GM18519 (cell line): Measurements from ENCODE around the gene CETN2.
A peak's percentile ranks its signal among the peaks of the same experiment; 100 is the strongest.

Experiments
- ATAC-seq: cut with Tn5 transposase; IDR thresholded peaks from one replicate; pipeline ENCODE4 v1.9.1; 2021; ENCODE audit warnings: mild to moderate bottlenecking, moderate library complexity; ENCODE audit not compliant: unreplicated experiment, low FRiP score

Gene CETN2

DNA sequence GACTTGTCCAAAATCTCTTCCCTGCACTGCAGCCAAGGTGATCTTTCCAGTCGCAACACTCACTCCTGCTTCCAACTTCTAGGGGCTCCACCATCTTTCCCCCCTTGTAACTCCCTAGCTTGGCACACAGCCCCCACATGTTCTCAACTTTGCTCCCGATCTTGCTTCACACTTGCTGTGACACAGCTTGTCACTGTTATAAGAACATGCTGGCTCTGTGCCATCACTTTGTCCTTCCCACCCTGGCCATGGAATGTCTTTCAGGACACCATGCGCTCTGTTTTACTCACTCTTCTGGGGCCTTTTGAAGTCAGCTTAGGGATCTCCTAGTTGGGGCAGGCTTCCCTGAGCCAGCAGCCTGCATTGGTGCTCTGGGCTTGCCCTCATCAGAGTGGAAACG lies 2.8 kb upstream of the CETN2 start:
- ATAC-seq = no peak

DNA sequence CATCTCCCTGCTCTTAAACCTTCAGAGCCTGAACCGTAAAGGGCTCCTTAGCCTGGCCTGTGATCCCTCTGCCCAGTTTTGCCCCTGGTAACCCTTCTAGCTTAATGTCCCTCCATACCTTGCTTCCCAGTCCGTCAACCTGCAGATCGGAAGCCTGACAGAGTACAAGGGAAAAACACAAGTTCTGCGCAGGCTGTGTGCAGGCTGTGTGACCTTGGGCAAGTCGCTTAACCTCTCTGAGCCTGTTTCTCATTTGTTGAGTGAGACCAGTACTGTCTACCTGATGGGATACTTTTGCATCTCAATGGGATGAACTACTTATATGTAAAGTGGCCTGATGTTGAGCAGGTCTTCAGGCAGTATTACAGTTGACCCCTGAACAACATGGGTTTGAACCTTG lies 2.0 kb upstream of the CETN2 start:
- no peak for ATAC-seq

DNA sequence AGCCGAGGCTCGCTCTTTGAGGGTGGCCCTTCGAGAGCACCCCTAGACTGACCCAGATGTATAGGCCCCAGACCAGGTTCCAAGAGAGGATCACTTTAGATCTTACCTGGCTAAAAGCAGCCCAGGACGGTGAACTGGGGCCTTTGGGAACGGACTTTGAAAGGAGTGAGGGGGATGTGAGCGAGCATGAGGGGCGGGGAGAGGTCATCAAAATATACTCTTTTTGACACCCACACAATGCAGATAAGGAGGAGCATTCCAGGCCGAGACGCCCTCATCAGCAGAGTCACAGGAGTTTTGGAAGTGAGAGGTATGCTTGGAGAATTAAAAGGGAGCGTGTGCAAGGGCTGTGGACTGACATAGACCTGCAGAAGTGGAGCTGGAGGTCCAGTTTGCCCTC lies 834 bp upstream of the CETN2 start:
- no peak for ATAC-seq

DNA sequence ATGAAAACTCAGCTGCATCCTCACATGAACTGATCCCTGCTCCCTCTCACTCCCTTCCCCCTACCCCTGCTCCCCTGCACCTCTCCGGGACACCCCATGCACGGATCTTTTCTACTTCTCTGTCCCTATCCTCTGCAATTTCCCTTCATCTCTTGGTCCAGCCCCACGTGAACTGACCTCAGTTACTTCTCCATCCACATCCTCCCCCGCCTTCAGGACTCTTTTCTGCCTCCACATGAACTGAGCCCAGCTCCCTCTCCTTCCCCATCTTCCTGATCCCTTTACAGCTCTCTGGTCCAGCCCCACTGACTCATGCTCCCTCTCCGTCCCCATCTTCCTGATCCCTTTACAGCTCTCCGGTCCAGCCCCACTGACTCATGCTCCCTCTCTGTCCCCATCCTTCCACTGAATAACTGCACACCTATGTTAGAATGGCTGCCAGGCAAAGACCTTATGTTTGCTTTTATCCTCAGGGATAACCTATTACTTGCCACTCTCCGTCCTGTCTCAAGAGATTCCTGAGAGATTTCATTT lies 5.6 kb downstream of the CETN2 start:
- ATAC-seq = no peak

DNA sequence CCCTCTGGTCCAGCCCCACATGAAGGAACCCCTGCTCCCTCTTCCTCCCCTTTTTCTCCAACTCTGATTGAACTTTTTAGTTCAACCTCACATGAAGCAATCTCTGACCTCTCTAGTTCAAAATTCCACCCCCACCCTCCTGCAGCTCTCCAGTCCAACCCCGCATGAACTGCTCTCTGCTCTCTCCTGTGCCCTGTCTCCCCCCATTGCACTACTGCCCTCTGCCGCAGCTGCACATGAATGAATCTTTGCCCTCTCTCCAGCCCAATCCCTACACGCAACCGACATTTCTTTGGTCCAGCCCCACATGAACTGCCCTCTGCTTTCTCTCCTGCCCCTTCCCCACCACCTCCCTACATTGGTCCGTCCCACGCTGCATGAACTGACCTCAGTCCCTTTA lies 6.9 kb downstream of the CETN2 start:
- no peak for ATAC-seq

DNA sequence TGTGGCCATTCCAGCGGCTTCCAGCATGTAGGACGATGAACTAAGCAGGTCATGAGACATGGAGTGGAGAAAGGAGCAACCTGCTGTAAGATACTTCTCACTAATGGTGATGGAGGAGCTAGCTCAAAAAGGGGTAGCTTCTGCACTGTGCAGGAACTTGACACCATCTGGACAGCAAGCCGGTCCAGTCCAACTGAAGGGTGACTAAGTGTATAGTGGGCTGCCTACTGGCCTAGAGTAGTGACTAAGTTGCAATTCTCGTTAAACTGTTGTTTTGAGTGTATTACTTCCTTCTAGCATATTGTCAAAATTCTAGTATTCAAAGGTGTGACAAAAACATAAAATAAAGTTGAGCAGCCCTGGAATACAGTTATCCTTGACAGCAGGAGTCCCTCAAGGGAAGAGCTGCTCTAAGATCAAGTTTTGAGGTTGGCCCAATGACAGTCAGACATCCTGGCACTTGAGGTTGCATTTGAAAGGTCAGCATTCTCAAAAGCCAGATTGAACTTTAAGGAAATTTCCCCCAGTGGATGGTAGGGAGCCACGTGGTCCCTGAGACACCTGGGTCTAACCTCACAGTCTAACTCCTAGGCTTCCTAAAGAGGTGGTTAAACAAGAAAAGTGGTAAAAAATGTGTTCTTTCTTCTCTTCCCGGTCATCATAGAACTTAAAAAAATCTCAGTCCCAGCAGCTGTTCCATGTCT lies 8.0 kb downstream of the CETN2 start:
- ATAC-seq = no peak

DNA sequence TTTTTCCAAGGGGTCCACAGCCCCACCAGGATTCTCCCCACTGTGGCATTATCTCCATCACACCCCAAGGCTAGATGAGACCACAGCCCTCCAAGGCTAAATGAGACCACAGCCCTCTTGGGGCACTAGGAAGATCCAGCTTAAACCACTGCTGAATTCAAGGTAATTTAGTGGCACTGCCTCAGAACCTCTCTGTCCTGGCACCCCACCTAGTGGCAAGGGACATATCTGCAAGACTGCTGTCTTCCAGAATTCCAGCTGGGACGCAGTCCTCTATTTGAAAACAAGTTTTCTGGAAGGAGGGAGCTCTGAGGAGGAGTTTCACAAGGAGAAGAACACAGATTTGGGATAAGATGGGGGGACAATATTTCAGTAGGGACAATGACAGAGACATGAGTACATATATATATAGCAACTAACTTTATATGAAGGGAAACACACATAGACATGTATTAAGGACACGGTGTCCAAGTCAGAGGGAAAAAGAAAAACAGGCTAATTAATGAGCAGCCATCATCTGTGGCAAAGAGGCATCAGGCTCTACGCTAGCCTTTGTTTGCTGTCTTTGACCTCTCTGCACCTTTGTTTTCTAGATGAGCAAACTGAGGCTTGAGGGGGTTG lies 9.3 kb downstream of the CETN2 start:
- ATAC-seq = no peak

DNA sequence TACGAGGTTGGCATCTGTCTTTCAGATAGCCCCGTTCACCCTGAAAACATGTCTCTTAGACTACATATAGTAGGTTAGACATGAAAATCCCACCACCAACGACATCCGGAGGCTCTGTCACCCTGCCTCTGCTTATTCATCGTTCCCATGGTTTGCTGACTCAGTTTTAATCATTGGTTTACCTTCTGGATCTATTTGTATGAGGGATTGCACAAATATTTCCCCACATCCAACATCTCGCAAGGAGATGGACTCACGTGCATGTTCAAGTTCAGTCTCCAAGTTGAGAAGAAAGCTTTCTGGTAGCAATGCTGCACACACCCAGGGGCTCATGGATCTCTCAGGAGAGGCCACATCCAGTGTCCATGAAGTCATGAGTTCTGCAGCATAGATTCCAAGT lies 10.8 kb downstream of the CETN2 start:
- no peak for ATAC-seq

DNA sequence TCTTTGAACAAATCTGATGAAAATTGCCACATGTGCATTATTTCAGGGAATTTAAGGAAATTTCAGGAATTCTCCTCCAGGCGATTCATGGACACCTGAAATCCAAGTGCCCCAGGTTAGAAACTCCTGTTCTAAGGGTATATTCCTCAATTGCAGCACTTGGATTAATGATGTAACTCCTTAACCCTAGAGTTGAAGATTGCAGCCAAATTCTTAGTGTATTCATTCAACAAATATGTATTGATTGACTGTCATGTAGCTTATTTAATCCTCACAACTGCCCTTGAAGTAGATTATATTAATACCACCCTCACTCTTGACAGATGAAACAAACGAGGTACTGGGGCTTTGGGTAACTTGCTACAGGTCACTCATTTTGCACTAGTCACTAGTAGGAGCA lies 11.3 kb downstream of the CETN2 start:
- ATAC-seq = no peak

DNA sequence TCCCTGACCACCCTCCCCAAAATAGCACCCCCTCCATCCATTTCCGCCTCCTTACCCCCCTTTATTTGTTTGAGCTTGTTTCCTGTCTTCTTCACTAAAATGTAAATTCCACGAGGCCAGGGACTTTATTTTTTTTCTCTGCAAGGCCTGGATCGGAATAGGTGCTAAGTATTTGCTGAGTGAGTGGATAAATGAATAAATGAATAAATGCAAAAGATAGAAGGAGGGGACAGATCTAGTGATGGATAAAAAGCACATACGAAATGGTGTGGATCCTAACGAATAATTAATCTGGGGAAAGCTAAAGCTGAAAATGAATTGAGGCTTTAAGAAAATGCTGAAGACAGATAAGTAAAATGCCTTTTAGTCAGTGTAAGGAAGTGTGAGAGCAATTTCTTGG lies 12.2 kb downstream of the CETN2 start:
- no peak for ATAC-seq

DNA sequence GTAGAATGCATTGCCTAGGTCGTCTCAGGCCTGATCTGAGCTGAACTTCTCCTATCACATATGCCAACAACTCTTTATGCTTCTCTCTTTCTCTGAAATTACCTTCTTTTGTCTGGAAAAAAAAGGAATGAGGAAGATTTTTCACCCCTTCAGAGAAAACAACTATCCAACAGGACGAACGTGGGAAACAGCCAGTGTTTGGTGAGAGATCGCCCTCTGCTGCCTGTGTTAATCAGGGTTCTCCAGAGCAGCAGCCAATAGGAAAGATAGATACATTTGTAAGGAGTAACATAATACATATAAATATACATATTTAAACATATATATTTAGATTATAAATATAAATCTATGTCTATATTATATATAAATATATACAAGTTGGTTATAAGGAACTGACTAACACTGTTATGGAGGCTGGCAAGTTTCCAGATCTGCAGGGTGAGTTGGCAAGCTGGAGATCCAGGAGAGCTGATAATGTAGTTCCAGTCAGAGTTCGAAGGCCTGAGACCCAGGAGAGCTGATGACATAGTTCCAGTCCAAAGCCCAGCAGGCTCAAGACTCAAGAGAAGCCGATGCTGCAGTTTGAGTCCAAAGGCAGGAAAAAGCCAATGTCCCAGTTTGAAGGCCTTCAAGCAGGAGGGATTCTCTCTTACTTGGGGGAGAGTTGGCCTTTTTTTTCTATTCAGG lies 13.3 kb downstream of the CETN2 start:
- ATAC-seq = no peak

DNA sequence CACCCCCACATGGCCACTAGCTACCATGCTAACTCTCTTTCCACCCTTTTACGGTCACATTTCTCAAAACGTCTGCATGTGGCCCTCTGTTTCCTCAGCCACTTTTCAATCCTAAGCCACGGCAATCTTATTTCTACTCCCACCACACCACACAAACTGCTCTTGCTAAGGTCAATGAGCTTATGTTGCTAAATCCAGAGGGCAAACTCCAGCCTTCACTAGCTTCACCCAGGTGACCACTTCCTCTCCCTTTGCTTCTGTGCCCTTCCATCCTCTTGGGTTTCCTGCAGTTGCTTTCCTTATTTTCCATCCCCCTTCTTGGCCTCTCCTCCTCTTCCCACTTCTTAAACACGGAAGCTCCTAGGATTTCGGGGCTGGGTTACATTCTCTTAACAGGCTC lies 16.5 kb downstream of the CETN2 start:
- no peak for ATAC-seq

DNA sequence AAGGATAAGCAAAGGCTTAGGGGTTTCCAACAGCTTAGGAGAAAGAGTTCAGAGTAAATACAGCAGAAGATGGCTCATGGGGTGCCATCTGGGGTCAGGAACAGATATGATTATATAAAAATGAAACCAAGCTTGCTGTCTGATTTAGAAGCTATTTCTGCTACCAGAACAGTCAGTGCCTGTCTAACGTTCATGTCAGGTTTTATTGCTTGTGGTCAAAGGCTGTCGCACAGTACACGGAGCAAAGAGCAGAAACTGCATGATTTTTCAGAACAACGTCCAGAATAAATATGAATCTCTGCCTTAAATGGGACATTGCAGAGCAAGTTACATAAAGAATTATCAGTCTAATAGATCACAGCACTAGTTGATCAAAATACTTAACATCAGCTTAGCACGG lies 17.4 kb downstream of the CETN2 start:
- ATAC-seq = no peak

DNA sequence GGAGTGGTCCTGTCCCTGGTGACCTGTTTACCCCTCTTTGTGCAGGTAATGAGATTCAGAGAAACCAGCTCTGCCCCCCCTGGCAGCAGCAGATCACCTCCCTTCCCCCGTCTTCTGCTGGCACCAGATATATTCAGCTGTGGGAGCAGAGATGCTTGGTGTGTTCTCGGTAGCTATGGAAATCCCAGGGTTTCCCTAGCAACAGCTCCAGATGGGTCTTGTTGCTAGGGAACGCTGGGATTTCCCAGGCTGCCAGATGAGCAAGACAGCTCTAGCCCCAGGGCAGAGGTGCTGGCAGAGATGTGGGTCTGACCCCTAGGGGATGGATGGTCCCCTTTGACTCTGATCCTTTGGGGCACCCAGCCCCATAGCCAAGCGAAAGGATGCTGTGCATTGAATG lies 20.2 kb downstream of the CETN2 start:
- no peak for ATAC-seq

DNA sequence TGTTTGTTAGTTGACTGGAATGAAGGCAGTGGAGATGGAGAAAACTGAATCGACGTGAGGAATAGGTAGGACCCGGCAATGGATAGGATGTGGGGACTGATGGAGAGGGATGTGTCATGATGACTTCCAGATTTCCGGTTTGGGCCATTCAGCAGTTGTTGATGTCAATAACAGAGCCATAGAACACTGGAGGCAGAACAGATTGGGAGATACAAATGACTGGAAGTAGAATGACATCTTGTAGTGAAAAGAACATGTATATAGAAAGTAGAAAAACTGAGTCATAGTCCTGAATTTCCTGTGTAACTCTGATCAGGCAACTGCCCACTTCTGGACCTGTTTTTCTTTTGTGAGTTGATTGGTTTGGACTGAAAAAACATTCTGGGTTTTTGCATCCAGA lies 24.5 kb downstream of the CETN2 start:
- ATAC-seq = no peak

DNA sequence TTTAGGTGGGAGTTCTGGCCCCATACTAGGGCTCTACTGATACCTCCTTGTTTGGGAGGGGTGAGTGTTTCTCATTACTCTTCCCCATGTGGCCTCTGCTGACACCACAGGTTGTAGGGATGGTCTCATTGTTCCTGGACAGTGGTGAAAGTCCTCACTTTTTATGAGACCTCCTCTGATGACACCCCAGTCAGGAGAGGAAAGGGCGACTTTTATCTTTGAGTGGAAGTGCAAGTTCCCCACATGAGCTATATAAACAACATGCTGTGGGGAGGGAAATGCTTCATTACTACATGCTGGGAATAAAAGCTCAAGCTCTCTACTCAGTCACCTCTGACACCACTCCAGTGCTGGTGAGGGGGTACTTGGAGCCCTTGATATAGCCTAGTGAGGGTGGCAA lies 31.6 kb downstream of the CETN2 start:
- ATAC-seq = no peak

DNA sequence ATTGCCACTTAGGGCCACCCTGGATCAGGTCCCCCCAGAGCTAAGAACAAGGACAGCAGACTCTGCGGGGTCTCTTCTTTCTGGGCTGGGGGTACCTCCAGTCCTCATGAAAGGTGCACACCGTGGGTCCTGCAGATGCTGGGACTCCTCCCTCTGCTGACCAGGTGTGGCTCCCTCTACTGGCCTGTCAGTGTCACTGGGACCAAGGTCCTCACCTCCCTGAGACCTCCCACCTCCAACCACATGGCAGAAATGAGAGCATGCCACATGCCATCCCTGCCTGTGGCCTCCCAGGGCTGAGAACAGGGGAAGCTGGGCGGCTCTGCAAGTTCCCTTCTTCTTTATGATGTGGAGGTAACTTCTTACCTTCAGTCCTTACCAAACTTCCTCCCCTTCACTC lies 43.5 kb downstream of the CETN2 start:
- peak; percentile 81 for ATAC-seq
